Measurements from ENCODE around the gene MYO7A. TPM values are rescaled to one million over a fixed set of nuclear protein-coding genes. Genes with fewer than 3 reads are reported as not detected.

MYO7A gene
- total RNA-seq, 2 experiments from 2014 or later, result 0.61 to 0.63 TPM

DNA sequence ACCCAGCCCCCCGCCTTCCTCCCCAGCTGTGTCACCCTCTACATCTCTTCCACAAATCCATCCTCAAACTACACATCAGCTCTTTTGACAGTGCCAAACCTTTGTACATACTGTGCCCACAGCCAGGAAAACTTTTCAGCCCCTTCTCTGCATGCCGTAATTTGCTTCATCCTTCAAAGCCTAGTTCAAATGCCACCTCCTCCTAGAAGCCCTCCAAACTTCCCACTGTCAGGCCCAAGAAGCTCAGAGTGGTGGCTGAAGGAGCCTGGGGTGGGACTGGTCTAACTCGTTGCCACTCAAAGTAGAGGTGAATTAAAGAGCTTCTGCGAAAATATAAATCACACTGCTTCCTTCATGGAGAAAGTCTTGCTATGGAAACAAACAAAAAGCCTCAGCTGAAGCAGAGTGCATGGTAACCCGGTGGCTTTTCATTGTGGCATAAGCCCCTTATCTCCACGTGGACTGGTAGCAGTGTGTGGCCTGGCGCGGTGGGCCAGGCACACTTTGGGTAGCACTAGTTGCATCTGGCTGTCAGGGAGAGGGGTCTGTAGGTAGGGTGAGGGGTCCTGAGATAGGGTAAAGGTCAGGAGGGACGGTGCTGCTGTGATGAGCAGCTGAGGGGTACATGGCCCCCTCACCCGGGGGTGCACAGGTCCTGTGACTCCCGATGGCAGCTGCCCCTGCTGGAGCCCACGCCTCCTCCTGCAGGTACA, 76.9 kb downstream of the MYO7A start:
- no peaks in the 10 kb centered on the region for H3K36me3 Mint-ChIP-seq (ENCODE audit: low read depth)
- ATAC-seq (ENCODE audit: poor library complexity), result no peak

DNA sequence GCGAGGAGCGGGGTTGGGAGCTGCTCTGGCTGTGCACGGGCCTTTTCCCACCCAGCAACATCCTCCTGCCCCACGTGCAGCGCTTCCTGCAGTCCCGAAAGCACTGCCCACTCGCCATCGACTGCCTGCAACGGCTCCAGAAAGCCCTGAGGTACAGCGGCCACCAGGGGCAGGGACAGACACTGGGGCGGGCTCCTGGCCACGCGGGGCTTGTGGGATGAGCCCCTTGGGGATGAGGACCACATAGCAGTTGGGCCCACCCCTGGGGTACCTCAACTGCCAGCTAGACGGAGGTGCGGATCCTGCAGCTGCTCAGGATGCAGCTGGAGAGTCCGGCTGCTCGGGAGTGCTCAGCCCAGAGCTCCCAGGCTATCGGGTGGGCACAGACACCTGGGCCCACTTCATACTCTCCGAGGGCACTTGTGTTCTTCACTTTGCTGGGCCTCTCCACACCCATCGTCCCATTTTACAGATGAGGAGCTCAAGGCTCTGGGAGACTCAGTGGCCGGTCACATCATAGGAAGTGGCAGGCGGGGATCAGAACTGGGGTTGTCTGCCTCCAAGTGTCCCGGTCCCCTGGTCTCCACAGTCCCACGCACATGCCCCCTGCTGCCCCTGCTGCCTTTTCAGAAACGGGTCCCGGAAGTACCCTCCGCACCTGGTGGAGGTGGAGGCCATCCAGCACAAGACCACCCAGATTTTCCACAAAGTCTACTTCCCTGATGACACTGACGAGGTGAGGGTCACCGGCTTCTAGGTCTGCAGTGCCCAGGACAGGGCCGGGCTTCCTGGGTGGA, 77.6 kb downstream of the MYO7A start:
- intact Hi-C loops (cut with DNase I, micrococcal nuclease), result no loop called here
- Histone ChIP-seq H3K36me3 (ENCODE audit: insufficient read depth, low read length) (no peaks in the 10 kb centered on the region), H3K27me3 (ENCODE audit: control insufficient read depth in 1 of 2, insufficient read depth in 2 of 2, low read length in 2 of 2) (no peaks in the 10 kb centered on the region), H3K27ac (ENCODE audit: low read depth in 1 of 2, low read length in 2 of 2) (no peak overlapping the region), H3K9me3 (ENCODE audit: control insufficient read depth in 1 of 2, insufficient read depth in 1 of 2, low read length in 2 of 2) (no peaks in the 10 kb centered on the region), H3K4me3 (ENCODE audit: low read length) (no peak overlapping the region), H3K4me1 (ENCODE audit: insufficient read depth, low read length) (no peaks in the 10 kb centered on the region)
- no peak for TF ChIP-seq CTCF (IDR thresholded peaks at IDR 0.05)
- CTCF ChIA-PET, result no interaction called here
- H3K27ac Mint-ChIP-seq, result no peak overlapping the region
- DNase-seq (no peak), ATAC-seq (ENCODE audit: poor library complexity) (no peak)
- H3K36me3 Mint-ChIP-seq (ENCODE audit: low read depth), result no peaks in the 10 kb centered on the region
- POLR2A ChIA-PET, result interaction anchor here (0.5 to 0.6 kb wide), 2 partner anchors 163 to 244 kb away, joined by 3 to 4 read pairs; no protein-coding TSS in a partner anchor
- H3K4me1 Mint-ChIP-seq (ENCODE audit: low read depth), result no peaks in the 10 kb centered on the region
- H3K4me3 Mint-ChIP-seq, result no peak overlapping the region
- no peaks in the 10 kb centered on the region for H3K9me3 Mint-ChIP-seq
- no peaks in the 10 kb centered on the region for H3K27me3 Mint-ChIP-seq

More for the DNA sequence above, 76.9 kb downstream of the MYO7A start:
- H3K4me3 ChIP-seq (ENCODE audit: low read length), result no peak overlapping the region
- H3K4me1 ChIP-seq (ENCODE audit: insufficient read depth, low read length), result no peaks in the 10 kb centered on the region
- ChIA-PET POLR2A (interaction anchor here (0.6 kb wide), 1 partner anchor 245 kb away, joined by 3 read pairs; no protein-coding TSS in a partner anchor), CTCF (no interaction called here)
- Mint-ChIP-seq H3K4me1 (ENCODE audit: low read depth) (no peaks in the 10 kb centered on the region), H3K9me3 (no peaks in the 10 kb centered on the region), H3K4me3 (no peak overlapping the region), H3K27me3 (no peaks in the 10 kb centered on the region), H3K27ac (no peak overlapping the region)
- no peak overlapping the region for H3K27ac ChIP-seq (ENCODE audit: low read depth in 1 of 2, low read length in 2 of 2)
- DNase-seq, result peak in 1 of 14 experiments; percentile 30
- TF ChIP-seq CTCF (IDR thresholded peaks at IDR 0.05), result no peak
- no peaks in the 10 kb centered on the region for H3K36me3 ChIP-seq (ENCODE audit: insufficient read depth, low read length)
- H3K27me3 ChIP-seq (ENCODE audit: control insufficient read depth in 1 of 2, insufficient read depth in 2 of 2, low read length in 2 of 2), result no peaks in the 10 kb centered on the region
- intact Hi-C loops (cut with DNase I, micrococcal nuclease), result no loop called here
- no peaks in the 10 kb centered on the region for H3K9me3 ChIP-seq (ENCODE audit: control insufficient read depth in 1 of 2, insufficient read depth in 1 of 2, low read length in 2 of 2)

DNA sequence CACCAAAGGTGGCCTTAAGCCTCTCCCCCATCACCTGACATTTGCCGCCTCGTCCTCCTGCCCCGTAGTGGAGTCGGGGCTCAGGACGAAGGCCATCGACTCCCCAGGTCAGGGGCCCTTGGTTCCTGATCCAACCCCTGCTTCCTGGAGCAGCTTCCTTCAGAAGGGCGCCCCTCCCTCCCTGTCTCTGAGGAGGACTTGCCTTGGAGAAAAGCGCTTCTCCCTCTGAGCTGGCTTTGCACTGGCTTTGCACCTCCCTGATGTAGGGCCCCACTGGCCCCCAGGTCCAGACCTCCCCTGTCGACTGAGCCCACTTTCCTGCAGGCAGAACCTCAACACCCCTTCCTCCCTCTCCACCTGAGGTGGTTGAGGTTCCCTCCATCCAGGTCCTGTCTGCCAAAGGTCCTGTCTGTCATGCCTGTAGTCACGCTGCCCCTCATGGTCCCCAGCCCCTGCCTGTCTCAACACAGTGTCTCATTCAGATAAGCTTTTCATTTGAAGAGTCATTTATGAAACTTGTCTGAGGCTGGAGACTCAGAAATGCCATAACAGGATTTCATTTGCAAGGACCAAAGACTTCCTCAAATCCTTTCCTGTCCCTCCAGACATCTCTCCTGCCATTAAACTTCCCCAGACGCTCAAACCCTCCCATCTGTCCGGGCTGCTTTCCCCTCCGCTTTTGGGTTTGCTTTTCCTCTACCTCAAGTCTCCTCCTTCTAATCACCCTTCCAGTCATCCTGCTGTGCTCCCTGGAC, 78.4 kb downstream of the MYO7A start:
- Mint-ChIP-seq H3K4me3 (no peak overlapping the region), H3K27me3 (no peaks in the 10 kb centered on the region), H3K27ac (no peak overlapping the region), H3K9me3 (no peaks in the 10 kb centered on the region), H3K4me1 (ENCODE audit: low read depth) (no peaks in the 10 kb centered on the region), H3K36me3 (ENCODE audit: low read depth) (no peaks in the 10 kb centered on the region)
- H3K36me3 ChIP-seq (ENCODE audit: insufficient read depth, low read length), result no peaks in the 10 kb centered on the region
- H3K4me1 ChIP-seq (ENCODE audit: insufficient read depth, low read length), result no peaks in the 10 kb centered on the region
- ChIA-PET POLR2A (no interaction called here), CTCF (no interaction called here)
- no peak overlapping the region for H3K4me3 ChIP-seq (ENCODE audit: low read length)
- no peaks in the 10 kb centered on the region for H3K27me3 ChIP-seq (ENCODE audit: control insufficient read depth in 1 of 2, insufficient read depth in 2 of 2, low read length in 2 of 2)
- TF ChIP-seq CTCF (IDR thresholded peaks at IDR 0.05), result no peak
- intact Hi-C loops (cut with DNase I, micrococcal nuclease), result no loop called here
- H3K9me3 ChIP-seq (ENCODE audit: control insufficient read depth in 1 of 2, insufficient read depth in 1 of 2, low read length in 2 of 2), result no peaks in the 10 kb centered on the region
- no peak for ATAC-seq (ENCODE audit: poor library complexity)
- peak in 1 of 14 experiments; percentile 27 for DNase-seq
- no peak overlapping the region for H3K27ac ChIP-seq (ENCODE audit: low read depth in 1 of 2, low read length in 2 of 2)

Data from CD4-positive, alpha-beta T cell (primary cell).